GM12878 (cell line): Measurements from ENCODE around the gene IL1RAP. TPM values are rescaled to one million over a fixed set of nuclear protein-coding genes. Genes with fewer than 3 reads are reported as not detected.

Experiments
- ATAC-seq: fragments of 200-7000 bp; cut with Tn5 transposase; 3 replicates; pipeline ENCODE4 v1.9.1; 2020; ENCODE audit warnings: mild to moderate bottlenecking, moderate library complexity
- BruUV-seq: library from RNA; stranded (reverse); fragments of 400-500 nt; replicated peaks from 2 replicates; lab custom pipeline; 2021; lab: Mats Ljungman, UMichigan
- CTCF ChIA-PET: fragments of 300-600 bp; sonication (Branson Sonifier 250); formaldehyde crosslinking; extraction: SDS; loops from one replicate; lab custom pipeline; 2021; ENCODE audit warnings: inconsistent platforms; lab: Yijun Ruan, JAX
- POLR2A ChIA-PET: fragments of 350-600 bp; formaldehyde crosslinking; extraction: SDS; loops from one replicate; lab custom pipeline; 2021; ENCODE audit warnings: inconsistent platforms; lab: Charles Lee
- RAD21 ChIA-PET: fragments of 300-600 bp; sonication (Branson Sonifier 250); formaldehyde crosslinking; loops from one replicate; lab custom pipeline; 2023; ENCODE audit warnings: antibody characterized with exemption; ENCODE audit not compliant: unreplicated experiment; lab: Charles Lee
- SMC1A ChIA-PET: fragments of 300-600 bp; sonication (Branson Sonifier 250); formaldehyde crosslinking; loops from one replicate; lab custom pipeline; 2023; ENCODE audit not compliant: unreplicated experiment, uncharacterized antibody; lab: Charles Lee
- DNase-seq: peaks from one replicate; pipeline ENCODE4 v3.0.0-alpha.2; 2011; ENCODE audit warnings: low read depth, low spot score
- FAIRE-seq: peaks from 3 replicates; lab custom pipeline; 2011; peaks lifted over from hg19 to GRCh38; lab: Jason Lieb, UNC
- H2AFZ ChIP-seq: 2 replicates; pipeline ENCODE4 v1.6.0; 2011; ENCODE audit warnings: low read depth, low read length, control low read depth; ENCODE audit not compliant: control insufficient read depth
- H3K27ac ChIP-seq: 2 replicates; pipeline ENCODE4 v1.5.1; 2011; ENCODE audit warnings: control low read depth; ENCODE audit not compliant: control insufficient read depth, insufficient read depth
- H3K27me3 ChIP-seq, 2 experiments: replicated peaks in 1 of 2; 2 replicates each; pipeline versions ENCODE4 v1.6.0 to v1.6.1; 2011; ENCODE audit warnings: low read length in 1 of 2; ENCODE audit not compliant: control insufficient read depth in 2 of 2, insufficient read depth in 2 of 2
- H3K36me3 ChIP-seq, 2 experiments: 2 replicates each; pipeline ENCODE4 v1.5.1; 2011; ENCODE audit warnings: low read length in 1 of 2; ENCODE audit not compliant: control insufficient read depth in 2 of 2, insufficient read depth in 2 of 2
- H3K4me1 ChIP-seq: 2 replicates; pipeline ENCODE4 v1.6.1; 2011; ENCODE audit warnings: mild to moderate bottlenecking, low read length, moderate library complexity, mixed read lengths; ENCODE audit not compliant: control insufficient read depth, insufficient read depth
- H3K4me2 ChIP-seq: 2 replicates; pipeline ENCODE4 v1.6.0; 2011; ENCODE audit warnings: control low read depth; ENCODE audit not compliant: control insufficient read depth, insufficient read depth
- H3K4me3 ChIP-seq: fragments of 200-600 bp; sonication (generic); 2 replicates; pipeline ENCODE4 v1.5.1; 2016
- H3K79me2 ChIP-seq: 2 replicates; pipeline ENCODE4 v1.6.0; 2011; ENCODE audit warnings: low read length; ENCODE audit not compliant: control insufficient read depth, insufficient read depth
- H3K9ac ChIP-seq: 2 replicates; pipeline ENCODE4 v1.8.0; 2011; ENCODE audit warnings: low read length, control low read depth, mixed read lengths; ENCODE audit not compliant: control insufficient read depth, insufficient read depth
- H3K9me3 ChIP-seq: replicated peaks from 3 replicates; pipeline ENCODE4 v1.5.1; 2011; ENCODE audit warnings: mild to moderate bottlenecking, low read length; ENCODE audit not compliant: control insufficient read depth, insufficient read depth
- H4K20me1 ChIP-seq: 2 replicates; pipeline ENCODE4 v1.6.0; 2011; ENCODE audit not compliant: control insufficient read depth, insufficient read depth
- BACH1 ChIP-seq: fragments of 450-650 bp; IDR thresholded peaks from 2 replicates; pipeline ENCODE4 v1.6.1; 2017; ENCODE audit warnings: mild to moderate bottlenecking, borderline replicate concordance
- CBX3 ChIP-seq: fragments of 200-600 bp; sonication (generic); IDR thresholded peaks from 2 replicates; pipeline ENCODE4 v1.6.1; 2016; ENCODE audit warnings: low read depth, borderline replicate concordance
- SIN3A ChIP-seq: IDR thresholded peaks from 2 replicates; pipeline ENCODE4 v1.6.1; 2012; ENCODE audit warnings: low read depth, low read length, improper control_type of control experiment
- WGBS: methylation state at CpG from one replicate; pipeline ENCODE4 v1.1.6; 2016; ENCODE audit warnings: low lambda C conversion rate; ENCODE audit not compliant: insufficient replicate concordance, insufficient coverage; ENCODE audit errors: missing lambda C conversion rate; 5-methylcytosine and 5-hydroxymethylcytosine counted together
- in situ Hi-C: fragments of 300-500 bp; cut with MboI; formaldehyde crosslinking; loops from 9 replicates; pipeline ENCODE4 v1.14.3; 2018; ENCODE audit warnings: mixed read lengths
- intact Hi-C: fragments of 100-400 bp; cut with micrococcal nuclease; formaldehyde crosslinking; loops from one replicate; pipeline ENCODE4 v1.14.2; 2022; ENCODE audit not compliant: unreplicated experiment
- polyA plus RNA-seq, 11 experiments: library from polyadenylated mRNA; depleted of rRNA in 4 of 11; unstranded in 6 of 11; stranded (reverse) in 5 of 11; fragments of >200 nt; fragmentation: Nextera tagmentation in 4 of 11; fragmentation: Illumina TruSeq in 1 of 11; extraction: Ambion mirVana in 4 of 11; extraction: Trizol in 1 of 11; gene quantifications; 1 replicate in 1 of 11; 2 replicates in 10 of 11; pipeline versions ENCODE4 v1.2.1 to v1.2.3, GENCODE V29; 2011 to 2016; ENCODE audit warnings: inconsistent platforms in 2 of 11, missing spikeins in 2 of 11, low read depth in 1 of 11
- total RNA-seq, 4 experiments: library from RNA; depleted of rRNA in 3 of 4; stranded (reverse); fragments of >200 nt in 3 of 4; fragmentation: Illumina TruSeq in 1 of 4; extraction: Trizol in 1 of 4; gene quantifications; 2 replicates each; pipeline versions ENCODE4 v1.2.1 to v1.2.3, GENCODE V29; 2013 to 2021

The IL1RAP gene
- total and polyA plus RNA-seq, 10 of the 15 experiments (the other 5 are each of a cell fraction or from before 2014, with no cell fraction given) = 0.17 to 1.0 (median 0.44) TPM; not detected in 1

GRCh38 chr3:190706582-190706981, 192.7 kb downstream of the IL1RAP start:
- ChIA-PET CTCF (interaction anchor here (0.7 kb wide), 1 partner anchor 10 kb away, joined by 3 read pairs; no protein-coding TSS in a partner anchor), POLR2A (no interaction called here), RAD21 (no interaction called here)
- H3K4me3 ChIP-seq = no peak overlapping the region
- H3K4me2 ChIP-seq = no peak overlapping the region
- no TSS peak for BruUV-seq
- H3K9me3 ChIP-seq = no peaks in the 10 kb centered on the region
- H3K9ac ChIP-seq = no peak overlapping the region
- in situ Hi-C loops = no loop called here
- FAIRE-seq (no peak), ATAC-seq (no peak)
- no peaks in the 10 kb centered on the region for H3K4me1 ChIP-seq
- H3K79me2 ChIP-seq = no peaks in the 10 kb centered on the region
- H2AFZ ChIP-seq = no peak overlapping the region
- peaks cover 0 to 2% of the 10 kb centered on the region in 2 experiments; a peak in 2 of 4 replicates for H3K27me3 ChIP-seq
- TF ChIP-seq SIN3A (no peak), BACH1 (no peak), CBX3 (no peak)
- TF ChIP-seq, all 136 proteins: peak for 0
- intact Hi-C loops = no loop called here
- Histone ChIP-seq H3K27ac (no peak overlapping the region), H4K20me1 (no peaks in the 10 kb centered on the region), H3K36me3 (no peaks in the 10 kb centered on the region)
- SMC1A ChIA-PET = no interaction called here
- DNase-seq = no peak
- 0% methylated on average over 3 of the region's 3 CpGs for WGBS

Other genes starting within 250 kb of the IL1RAP start
- 9.3 and 11.1 TPM in 2 replicates for gene CLDN1, start 191.6 kb upstream of the IL1RAP start, total RNA-seq (2014; rRNA removed)
- 8.0 and 8.6 TPM in 2 replicates for gene CLDN1, start 191.6 kb upstream of the IL1RAP start, total RNA-seq (2014; rRNA removed; fragmentation: Illumina TruSeq; extraction: Trizol)
- gene CLDN1, start 191.6 kb upstream of the IL1RAP start, total RNA-seq (2021) = 8.9 and 10.7 TPM in 2 replicates
- gene CLDN1, start 191.6 kb upstream of the IL1RAP start, polyA plus RNA-seq (2011; rRNA removed) = 22.8 and 32.2 TPM in 2 replicates
- 13.0 and 16.8 TPM in 2 replicates for gene CLDN1, start 191.6 kb upstream of the IL1RAP start, polyA plus RNA-seq (2014; fragmentation: Illumina TruSeq; extraction: Trizol)
- 1 to 10 TPM; 3.4 to 3.9 TPM for gene CLDN1, start 191.6 kb upstream of the IL1RAP start, polyA plus RNA-seq (2014; fragmentation: Nextera tagmentation; extraction: Ambion mirVana)
- gene CLDN1, start 191.6 kb upstream of the IL1RAP start, polyA plus RNA-seq (2014; rRNA removed) = 5.5 and 8.2 TPM in 2 replicates
- 1 to 10 TPM; 8.0 to 8.8 TPM for gene CLDN1, start 191.6 kb upstream of the IL1RAP start, polyA plus RNA-seq (2016; fragmentation: Nextera tagmentation; extraction: Ambion mirVana)
- 3.6 and 5.4 TPM in 2 replicates for gene CLDN16, start 125.9 kb upstream of the IL1RAP start, total RNA-seq (2014; rRNA removed)
- gene CLDN16, start 125.9 kb upstream of the IL1RAP start, total RNA-seq (2014; rRNA removed; fragmentation: Illumina TruSeq; extraction: Trizol) = 4.3 and 4.9 TPM in 2 replicates
- gene CLDN16, start 125.9 kb upstream of the IL1RAP start, total RNA-seq (2021) = 3.2 and 3.6 TPM in 2 replicates
- gene CLDN16, start 125.9 kb upstream of the IL1RAP start, polyA plus RNA-seq (2011; rRNA removed) = 26.6 and 31.7 TPM in 2 replicates
- gene CLDN16, start 125.9 kb upstream of the IL1RAP start, polyA plus RNA-seq (2014; fragmentation: Illumina TruSeq; extraction: Trizol) = 4.9 and 11.1 TPM in 2 replicates
- gene CLDN16, start 125.9 kb upstream of the IL1RAP start, polyA plus RNA-seq (2014; fragmentation: Nextera tagmentation; extraction: Ambion mirVana) = 1 to 10 TPM; 3.2 to 3.6 TPM
- 3.7 and 4.6 TPM in 2 replicates for gene CLDN16, start 125.9 kb upstream of the IL1RAP start, polyA plus RNA-seq (2014; rRNA removed)
- gene CLDN16, start 125.9 kb upstream of the IL1RAP start, polyA plus RNA-seq (2016; fragmentation: Nextera tagmentation; extraction: Ambion mirVana) = 1 to 10 TPM; 4.2 to 4.4 TPM
- not detected in 2 replicates for gene TMEM207, start 64.2 kb upstream of the IL1RAP start, total RNA-seq (2014; rRNA removed)
- gene TMEM207, start 64.2 kb upstream of the IL1RAP start, total RNA-seq (2014; rRNA removed; fragmentation: Illumina TruSeq; extraction: Trizol) = not detected in 2 replicates
- gene TMEM207, start 64.2 kb upstream of the IL1RAP start, total RNA-seq (2021) = not detected in 2 replicates
- not detected in 2 replicates for gene TMEM207, start 64.2 kb upstream of the IL1RAP start, polyA plus RNA-seq (2011; rRNA removed)
- not detected in 2 replicates for gene TMEM207, start 64.2 kb upstream of the IL1RAP start, polyA plus RNA-seq (2014; fragmentation: Illumina TruSeq; extraction: Trizol)
- not detected for gene TMEM207, start 64.2 kb upstream of the IL1RAP start, polyA plus RNA-seq (2014; fragmentation: Nextera tagmentation; extraction: Ambion mirVana)
- not detected in 2 replicates for gene TMEM207, start 64.2 kb upstream of the IL1RAP start, polyA plus RNA-seq (2014; rRNA removed)
- gene TMEM207, start 64.2 kb upstream of the IL1RAP start, polyA plus RNA-seq (2016; fragmentation: Nextera tagmentation; extraction: Ambion mirVana) = not detected